HepG2 (cell line): ENCODE results near the gene ALG11. TPM values are rescaled to one million over a fixed set of nuclear protein-coding genes. Genes with fewer than 3 reads are reported as not detected.

Source experiments
- AKNA ChIP-seq: sonication (generic); formaldehyde crosslinking; IDR thresholded peaks from 2 replicates; pipeline ENCODE4 v1.4.0; 2020; ENCODE audit warnings: missing genetic modification reagents, borderline replicate concordance
- BATF2 ChIP-seq: sonication (generic); formaldehyde crosslinking; IDR thresholded peaks from 2 replicates; pipeline ENCODE4 v1.8.0; 2022; ENCODE audit warnings: mild to moderate bottlenecking, missing genetic modification reagents, moderate library complexity
- CSRNP2 ChIP-seq: sonication (generic); formaldehyde crosslinking; conservative IDR thresholded peaks from 2 replicates; pipeline ENCODE4 v1.8.0; 2022; ENCODE audit warnings: low read depth, missing genetic modification reagents
- ETV5 ChIP-seq: IDR thresholded peaks from 2 replicates; pipeline ENCODE4 v1.6.1; 2018; ENCODE audit warnings: missing biosample characterization, missing genetic modification reagents, inconsistent platforms, borderline replicate concordance
- FOXM1 ChIP-seq: sonication (generic); formaldehyde crosslinking; IDR thresholded peaks from 2 replicates; pipeline ENCODE4 v1.5.0; 2020; ENCODE audit warnings: missing genetic modification reagents
- GATAD2A ChIP-seq: IDR thresholded peaks from 2 replicates; pipeline ENCODE4 v1.6.1; 2016
- KLF6 ChIP-seq: IDR thresholded peaks from 2 replicates; pipeline ENCODE4 v1.8.0; 2016; ENCODE audit warnings: missing biosample characterization, missing genetic modification reagents
- MIER3 ChIP-seq: IDR thresholded peaks from 2 replicates; pipeline ENCODE4 v1.6.1; 2016; ENCODE audit warnings: missing compliant biosample characterization, borderline replicate concordance
- MTF2 ChIP-seq: sonication (generic); formaldehyde crosslinking; IDR thresholded peaks from 2 replicates; pipeline ENCODE4 v1.5.0; 2020; ENCODE audit warnings: missing genetic modification reagents, borderline replicate concordance
- RARG ChIP-seq: sonication (generic); formaldehyde crosslinking; IDR thresholded peaks from 2 replicates; pipeline ENCODE4 v1.4.0; 2020; ENCODE audit warnings: low read depth, mild to moderate bottlenecking, missing genetic modification reagents
- SIX4 ChIP-seq: sonication (generic); formaldehyde crosslinking; IDR thresholded peaks from 2 replicates; pipeline ENCODE4 v1.4.0; 2020; ENCODE audit warnings: missing genetic modification reagents
- ZBED4 ChIP-seq: sonication (generic); formaldehyde crosslinking; IDR thresholded peaks from 2 replicates; pipeline ENCODE4 v1.4.0; 2020; ENCODE audit warnings: missing genetic modification reagents, borderline replicate concordance
- ZBTB43 ChIP-seq: sonication (generic); formaldehyde crosslinking; conservative IDR thresholded peaks from 2 replicates; pipeline ENCODE4 v1.4.0; 2020; ENCODE audit warnings: missing genetic modification reagents
- ZFP1 ChIP-seq: IDR thresholded peaks from 2 replicates; pipeline ENCODE4 v1.6.1; 2016
- ZFYVE20 ChIP-seq: sonication (generic); formaldehyde crosslinking; IDR thresholded peaks from 2 replicates; pipeline ENCODE4 v1.8.0; 2023; ENCODE audit warnings: low read depth, mild to moderate bottlenecking, moderate library complexity, missing genetic modification reagents, borderline replicate concordance
- ZNF749 ChIP-seq: sonication (generic); formaldehyde crosslinking; IDR thresholded peaks from 2 replicates; pipeline ENCODE4 v1.8.0; 2022; ENCODE audit warnings: mild to moderate bottlenecking, missing genetic modification reagents, moderate library complexity, borderline replicate concordance
- polyA plus RNA-seq, 8 experiments: library from polyadenylated mRNA; depleted of rRNA in 3 of 8; stranded (reverse) in 7 of 8; unstranded in 1 of 8; fragments of >200 nt; fragmentation: Illumina TruSeq in 4 of 8; extraction: Trizol in 4 of 8; gene quantifications; 2 replicates each; pipeline versions ENCODE4 v1.2.1 to v1.2.3, GENCODE V29; 2011 to 2016; ENCODE audit warnings: low read depth in 4 of 8, missing spikeins in 1 of 8, mixed read lengths in 1 of 8; ENCODE audit not compliant: insufficient read depth in 1 of 8
- total RNA-seq, 5 experiments: library from RNA; depleted of rRNA; stranded (reverse); fragments of >200 nt; fragmentation: Illumina TruSeq; extraction: Trizol; gene quantifications; 2 replicates each; pipeline ENCODE4 v1.2.3, GENCODE V29; 2016; ENCODE audit warnings: low read depth in 1 of 5

Gene ALG11
- total and polyA plus RNA-seq, 2 of the 13 experiments (the other 11 are each of a cell fraction or from before 2014, with no cell fraction given), result 14.7 to 27.9 TPM

- no peak for TF ChIP-seq AKNA
- no peak for TF ChIP-seq CSRNP2
- TF ChIP-seq GATAD2A (CRISPR knock-in tag), result peak; percentile 86
- no peak for TF ChIP-seq FOXM1 (CRISPR knock-in tag)
- no peak for TF ChIP-seq ZFP1 (CRISPR knock-in tag)
- TF ChIP-seq RARG (CRISPR knock-in tag), result peak; percentile 60; the same call in 1 of the 2 replicates
- TF ChIP-seq MIER3, result peak; percentile 72; the same call in 1 of the 2 replicates
- peak; percentile 67; the same call in 1 of the 2 replicates for TF ChIP-seq ZFYVE20
- TF ChIP-seq KLF6 (CRISPR knock-in tag), result 0 out of 2 replicates have a peak, but pooled peaks have one; percentile 70
- no peak; the same call in 1 of the 2 replicates for TF ChIP-seq SIX4 (CRISPR knock-in tag)
- TF ChIP-seq ZNF749 (CRISPR knock-in tag), result no peak; the same call in 1 of the 2 replicates
- peak; percentile 82 for TF ChIP-seq ZBED4
- peak; percentile 87 for TF ChIP-seq MTF2
- TF ChIP-seq ETV5, result peak; percentile 84; the same call in 1 of the 2 replicates
- peak; percentile 69 for TF ChIP-seq ZBTB43 (CRISPR knock-in tag)
- TF ChIP-seq BATF2 (CRISPR knock-in tag), result no peak
Observed at GRCh38 chr13:52011632-52012511, at the start of gene ALG11 (continued).
